ENCODE measurements around the gene RFC3.
"Not testable (repeated sequence)": the region's sequence is repeated elsewhere in the genome, so short reads cannot be mapped to it uniquely, and the experiment has no call there.

The RFC3 gene

GRCh38 chr13:33796095-33796494, 21.9 kb upstream of the RFC3 start:
- DNase-seq (ENCODE audit: extremely low read depth, low read depth): no peak
- TF ChIP-seq, protein P1, sequence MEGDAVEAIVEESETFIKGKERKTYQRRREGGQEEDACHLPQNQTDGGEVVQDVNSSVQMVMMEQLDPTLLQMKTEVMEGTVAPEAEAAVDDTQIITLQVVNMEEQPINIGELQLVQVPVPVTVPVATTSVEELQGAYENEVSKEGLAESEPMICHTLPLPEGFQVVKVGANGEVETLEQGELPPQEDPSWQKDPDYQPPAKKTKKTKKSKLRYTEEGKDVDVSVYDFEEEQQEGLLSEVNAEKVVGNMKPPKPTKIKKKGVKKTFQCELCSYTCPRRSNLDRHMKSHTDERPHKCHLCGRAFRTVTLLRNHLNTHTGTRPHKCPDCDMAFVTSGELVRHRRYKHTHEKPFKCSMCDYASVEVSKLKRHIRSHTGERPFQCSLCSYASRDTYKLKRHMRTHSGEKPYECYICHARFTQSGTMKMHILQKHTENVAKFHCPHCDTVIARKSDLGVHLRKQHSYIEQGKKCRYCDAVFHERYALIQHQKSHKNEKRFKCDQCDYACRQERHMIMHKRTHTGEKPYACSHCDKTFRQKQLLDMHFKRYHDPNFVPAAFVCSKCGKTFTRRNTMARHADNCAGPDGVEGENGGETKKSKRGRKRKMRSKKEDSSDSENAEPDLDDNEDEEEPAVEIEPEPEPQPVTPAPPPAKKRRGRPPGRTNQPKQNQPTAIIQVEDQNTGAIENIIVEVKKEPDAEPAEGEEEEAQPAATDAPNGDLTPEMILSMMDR (IDR thresholded peaks at IDR 0.05; ENCODE audit: low read depth, low read length): no peak

DNA sequence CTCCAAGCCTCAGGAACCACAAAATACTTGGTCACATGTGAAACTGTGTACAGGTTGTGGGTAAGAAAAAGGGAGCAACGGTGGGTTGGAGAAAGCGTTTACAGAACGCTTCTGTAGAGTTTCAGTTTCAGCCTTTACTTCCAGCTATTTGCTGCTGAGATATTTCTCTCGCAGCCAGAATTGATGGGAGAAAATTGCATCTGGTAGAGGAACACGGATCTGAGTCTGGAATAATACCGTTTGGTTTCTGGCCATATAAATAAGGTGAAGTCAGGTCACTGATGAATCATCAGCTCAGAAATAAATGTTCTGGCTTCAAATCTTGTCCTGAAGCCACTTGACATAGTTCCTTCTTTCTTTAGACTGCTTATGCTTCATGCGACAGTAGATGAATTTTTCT, 20.3 kb upstream of the RFC3 start:
- TF ChIP-seq, protein P1 (IDR thresholded peaks at IDR 0.05; ENCODE audit: low read depth, low read length): no peak
- no peak for DNase-seq (ENCODE audit: extremely low read depth, low read depth)

- DNase-seq (ENCODE audit: extremely low read depth, low read depth): no peak
- TF ChIP-seq, protein P1 (IDR thresholded peaks at IDR 0.05; ENCODE audit: low read depth, low read length): no peak
Observed at GRCh38 chr13:33798023-33798422, 19.9 kb upstream of the RFC3 start.

- DNase-seq (ENCODE audit: extremely low read depth, low read depth): no peak
- TF ChIP-seq, protein P1 (IDR thresholded peaks at IDR 0.05; ENCODE audit: low read depth, low read length): peak; percentile 64
Observed at GRCh38 chr13:33799950-33800592, 17.9 kb upstream of the RFC3 start.

DNA sequence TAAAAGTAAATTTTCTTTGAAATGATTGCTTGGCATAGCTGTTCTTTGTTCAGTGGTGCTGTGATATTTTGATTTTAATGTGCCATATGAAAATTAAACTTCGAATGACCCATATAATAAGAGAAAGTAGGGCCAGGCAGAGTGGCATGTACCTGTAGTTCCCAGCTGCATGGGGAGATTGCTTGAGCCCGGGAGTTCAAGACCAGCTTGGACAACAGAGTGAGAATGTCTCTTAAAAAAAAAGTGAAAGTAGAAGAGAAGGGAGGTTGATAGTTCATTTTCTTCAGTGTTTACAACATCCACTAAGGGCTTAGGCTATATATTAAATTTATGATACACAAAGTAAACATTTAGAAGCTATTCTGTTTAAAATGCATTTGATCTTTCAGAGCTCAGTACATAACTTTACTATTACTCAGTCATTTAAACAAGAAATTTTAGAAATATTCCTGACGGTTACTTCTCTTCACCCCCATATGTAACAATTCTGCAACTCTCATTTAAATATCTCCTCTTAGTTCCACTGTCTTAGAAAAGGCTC, 17.2 kb upstream of the RFC3 start:
- DNase-seq (ENCODE audit: extremely low read depth, low read depth): no peak
- TF ChIP-seq, protein P1 (IDR thresholded peaks at IDR 0.05; ENCODE audit: low read depth, low read length): no peak

GRCh38 chr13:33806470-33807248, 11.3 kb upstream of the RFC3 start:
- TF ChIP-seq, protein P1 (IDR thresholded peaks at IDR 0.05; ENCODE audit: low read depth, low read length): no peak
- no peak for DNase-seq (ENCODE audit: extremely low read depth, low read depth)

- not testable (repeated sequence) for DNase-seq (ENCODE audit: extremely low read depth, low read depth)
Observed at GRCh38 chr13:33812829-33813228, 5.1 kb upstream of the RFC3 start.

All from AG09319 (cell line).